Measurements from ENCODE around the gene BCAS1. TPM values are rescaled to one million over a fixed set of nuclear protein-coding genes. Genes with fewer than 3 reads are reported as not detected.

BCAS1 gene
- total and polyA plus RNA-seq, 2 donors (not counting 3 experiments of a cell fraction or from before 2014, with no cell fraction given), result not detected

DNA sequence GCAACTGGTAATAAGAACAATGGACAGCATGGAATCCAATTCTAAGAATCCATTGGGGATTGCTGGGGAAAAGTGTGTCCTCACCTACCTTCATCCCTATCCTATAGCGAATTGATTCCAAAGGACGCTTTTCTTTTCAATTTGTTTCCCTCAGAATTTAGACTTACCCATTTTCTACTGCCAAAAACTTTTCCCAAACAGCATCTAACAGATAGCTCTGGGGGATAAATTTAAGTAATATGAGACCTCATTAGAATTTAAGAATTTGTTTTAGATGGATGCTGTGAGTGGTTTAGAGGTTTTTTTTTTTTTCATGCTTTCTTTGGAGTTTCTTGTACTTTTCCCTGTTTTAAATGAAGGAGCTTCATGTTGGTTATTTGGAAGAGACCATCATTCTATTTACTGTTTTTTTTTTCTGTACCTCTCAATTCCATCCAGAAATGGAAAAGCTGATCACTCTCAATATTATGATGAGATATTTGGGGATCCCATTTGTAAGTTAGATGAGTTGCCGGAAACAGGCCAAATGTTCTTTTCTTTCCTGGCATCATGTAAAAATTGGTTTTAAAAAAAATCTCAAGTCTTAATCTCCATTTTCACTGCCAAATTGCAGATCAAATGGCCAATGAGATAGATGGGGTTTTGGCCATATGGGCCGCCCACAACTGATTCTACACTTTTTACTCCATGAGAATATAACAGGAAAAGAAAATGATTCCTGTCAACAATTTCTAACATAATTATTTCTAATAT lies 105.7 kb downstream of the BCAS1 start:
- peaks cover 0 to 4% of the 10 kb centered on the region in 2 experiments for H3K27me3 ChIP-seq (ENCODE audit: control insufficient read depth in 2 of 2, insufficient read depth in 2 of 2, low read length in 2 of 2)
- no peak overlapping the region for H2AFZ ChIP-seq (ENCODE audit: low read depth, low read length)
- BruUV-seq (replicated peaks), result no TSS peak
- no peak overlapping the region for H3K27ac ChIP-seq (ENCODE audit: insufficient read depth, low read depth, low read length)
- no peaks in the 10 kb centered on the region for H3K79me2 ChIP-seq (ENCODE audit: control insufficient read depth, insufficient read depth, low read length)
- no peaks in the 10 kb centered on the region for H3K9me1 ChIP-seq (replicated peaks; ENCODE audit: control insufficient read depth, extremely low read depth, insufficient read depth, low read length)
- TF ChIP-seq, protein P1, sequence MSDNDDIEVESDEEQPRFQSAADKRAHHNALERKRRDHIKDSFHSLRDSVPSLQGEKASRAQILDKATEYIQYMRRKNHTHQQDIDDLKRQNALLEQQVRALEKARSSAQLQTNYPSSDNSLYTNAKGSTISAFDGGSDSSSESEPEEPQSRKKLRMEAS (IDR thresholded peaks at IDR 0.05; ENCODE audit: insufficient read depth, insufficient read length), result no peak
- TF ChIP-seq JUN (IDR thresholded peaks at IDR 0.05; ENCODE audit: borderline replicate concordance, insufficient read depth, insufficient read length, low read depth) (no peak), GATA2 (IDR thresholded peaks at IDR 0.05; ENCODE audit: insufficient read depth, insufficient read length, low read depth, low read length) (no peak), FOS (IDR thresholded peaks at IDR 0.05; ENCODE audit: borderline replicate concordance, insufficient read depth, low read length) (no peak), MYC (IDR thresholded peaks at IDR 0.05; ENCODE audit: low read depth, low read length) (no peak), POLR2A (IDR thresholded peaks at IDR 0.05; ENCODE audit: low read depth, low read length) (no peak), POLR2AphosphoS5 (IDR thresholded peaks at IDR 0.05; ENCODE audit: insufficient read depth, low read depth, low read length) (no peak), EZH2 (IDR thresholded peaks at IDR 0.05; ENCODE audit: borderline replicate concordance, low read depth, low read length, severe bottlenecking) (no peak)
- TF ChIP-seq, protein P2, sequence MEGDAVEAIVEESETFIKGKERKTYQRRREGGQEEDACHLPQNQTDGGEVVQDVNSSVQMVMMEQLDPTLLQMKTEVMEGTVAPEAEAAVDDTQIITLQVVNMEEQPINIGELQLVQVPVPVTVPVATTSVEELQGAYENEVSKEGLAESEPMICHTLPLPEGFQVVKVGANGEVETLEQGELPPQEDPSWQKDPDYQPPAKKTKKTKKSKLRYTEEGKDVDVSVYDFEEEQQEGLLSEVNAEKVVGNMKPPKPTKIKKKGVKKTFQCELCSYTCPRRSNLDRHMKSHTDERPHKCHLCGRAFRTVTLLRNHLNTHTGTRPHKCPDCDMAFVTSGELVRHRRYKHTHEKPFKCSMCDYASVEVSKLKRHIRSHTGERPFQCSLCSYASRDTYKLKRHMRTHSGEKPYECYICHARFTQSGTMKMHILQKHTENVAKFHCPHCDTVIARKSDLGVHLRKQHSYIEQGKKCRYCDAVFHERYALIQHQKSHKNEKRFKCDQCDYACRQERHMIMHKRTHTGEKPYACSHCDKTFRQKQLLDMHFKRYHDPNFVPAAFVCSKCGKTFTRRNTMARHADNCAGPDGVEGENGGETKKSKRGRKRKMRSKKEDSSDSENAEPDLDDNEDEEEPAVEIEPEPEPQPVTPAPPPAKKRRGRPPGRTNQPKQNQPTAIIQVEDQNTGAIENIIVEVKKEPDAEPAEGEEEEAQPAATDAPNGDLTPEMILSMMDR (IDR thresholded peaks at IDR 0.05; ENCODE audit: extremely low read depth in 1 of 2, insufficient read depth in 1 of 2, low read depth in 1 of 2, low read length in 2 of 2), result no peak
- H3K4me3 ChIP-seq (replicated peaks in 1 of 3; ENCODE audit: insufficient read depth in 1 of 3, low read depth in 1 of 3, low read length in 3 of 3), result no peak overlapping the region
- CTCF ChIA-PET, result no interaction called here
- H3K4me1 ChIP-seq (ENCODE audit: control insufficient read depth, extremely low read depth, insufficient read depth, low read length), result peaks cover 10% of the 10 kb centered on the region
- intact Hi-C loops (cut with micrococcal nuclease) (no loop called here), dilution Hi-C loops (cut with MboI; ENCODE audit: extremely low pct_ligation_motif_present, low sequenced_read_pairs) (no loop called here)
- H3K9ac ChIP-seq (replicated peaks; ENCODE audit: extremely low read depth, insufficient read depth, low read length), result no peak overlapping the region
- no peak for DNase-seq (ENCODE audit: low read depth, low spot score)
- no peak overlapping the region for H3K4me2 ChIP-seq (ENCODE audit: insufficient read depth, low read length)
- no peaks in the 10 kb centered on the region for H3K9me3 ChIP-seq (replicated peaks; ENCODE audit: control insufficient read depth, insufficient read depth, low read length)
- no peaks in the 10 kb centered on the region for H3K36me3 ChIP-seq (ENCODE audit: control insufficient read depth in 2 of 2, extremely low read depth in 1 of 2, insufficient read depth in 2 of 2, low read length in 2 of 2)
- POLR2A ChIA-PET, result interaction anchor here (0.6 kb wide), 1 partner anchor 10 kb away, joined by 3 read pairs; no protein-coding TSS in a partner anchor
- no peaks in the 10 kb centered on the region for H4K20me1 ChIP-seq (replicated peaks; ENCODE audit: control insufficient read depth, extremely low read depth, insufficient read depth, low read length)
- no peak for FAIRE-seq
